NT2/D1 (cell line): ENCODE data around the gene CMPK2.
"Not testable (repeated sequence)": the region's sequence is repeated elsewhere in the genome, so short reads cannot be mapped to it uniquely, and the experiment has no call there.

ENCODE experiments used
- DNase-seq: peaks from one replicate; pipeline ENCODE4 v3.0.0-alpha.2; 2011; ENCODE audit warnings: low read depth, low spot score
- H3K27me3 ChIP-seq: 2 replicates; pipeline ENCODE4 v1.6.0; 2011; ENCODE audit warnings: mild to moderate bottlenecking; ENCODE audit not compliant: insufficient read length, insufficient read depth
- H3K36me3 ChIP-seq: 2 replicates; pipeline ENCODE4 v1.6.1; 2011; ENCODE audit warnings: mild to moderate bottlenecking, low read length, mixed read lengths; ENCODE audit not compliant: insufficient read depth, insufficient read length
- H3K4me1 ChIP-seq: 2 replicates; pipeline ENCODE4 v1.5.1; 2011; ENCODE audit not compliant: insufficient read depth, insufficient read length
- H3K4me3 ChIP-seq: 2 replicates; pipeline ENCODE4 v1.5.1; 2011; ENCODE audit warnings: low read depth; ENCODE audit not compliant: insufficient read length
- H3K9ac ChIP-seq: 2 replicates; pipeline ENCODE4 v1.6.0; 2011; ENCODE audit warnings: low read depth; ENCODE audit not compliant: insufficient read length
- H3K9me3 ChIP-seq: 2 replicates; pipeline ENCODE4 v1.5.1; 2011; ENCODE audit warnings: mild to moderate bottlenecking, low read length; ENCODE audit not compliant: insufficient read depth
- SUZ12 ChIP-seq: IDR thresholded peaks from 2 replicates; pipeline ENCODE4 v1.6.1; 2011; ENCODE audit not compliant: insufficient read length, insufficient read depth; ENCODE audit errors: extremely low read depth
- YY1 ChIP-seq: IDR thresholded peaks from 2 replicates; pipeline ENCODE4 v1.6.1; 2011; ENCODE audit not compliant: insufficient read length, insufficient read depth
- ZNF274 ChIP-seq: IDR thresholded peaks from 2 replicates; pipeline ENCODE4 v1.6.1; 2011; ENCODE audit warnings: mild to moderate bottlenecking, low read depth, low read length

The CMPK2 gene

DNA sequence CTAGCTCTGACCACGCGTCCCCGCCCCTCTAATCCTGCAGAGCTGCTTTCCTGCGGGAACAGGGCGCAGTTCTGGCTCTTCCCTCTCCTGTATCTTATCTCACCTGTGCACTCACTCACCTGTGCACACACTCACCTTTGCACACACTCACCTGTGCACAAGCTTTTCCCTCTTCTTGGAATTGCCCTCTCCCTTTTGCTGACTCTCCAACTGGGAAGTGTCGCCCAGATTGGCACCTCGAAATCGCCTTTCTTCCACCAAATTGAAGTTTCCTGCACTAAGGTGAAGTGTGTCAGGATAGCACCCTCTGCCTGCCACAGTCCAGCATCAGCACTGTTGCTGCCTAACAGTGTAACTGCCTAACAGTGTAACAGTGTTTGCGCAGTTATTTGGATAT, 566 bp upstream of the CMPK2 start:
- Histone ChIP-seq H3K27me3 (peaks cover 29% of the 10 kb centered on the region), H3K9ac (peak overlapping the region; percentile 74), H3K4me1 (peaks cover 2% of the 10 kb centered on the region), H3K4me3 (peak overlapping the region; percentile 57), H3K9me3 (0 out of 2 replicates have a peak, but pooled peaks cover 6% of the 10 kb centered on the region), H3K36me3 (no peaks in the 10 kb centered on the region)
- TF ChIP-seq YY1 (no peak), SUZ12 (no peak), ZNF274 (no peak)
- DNase-seq, result peak; percentile 36

DNA sequence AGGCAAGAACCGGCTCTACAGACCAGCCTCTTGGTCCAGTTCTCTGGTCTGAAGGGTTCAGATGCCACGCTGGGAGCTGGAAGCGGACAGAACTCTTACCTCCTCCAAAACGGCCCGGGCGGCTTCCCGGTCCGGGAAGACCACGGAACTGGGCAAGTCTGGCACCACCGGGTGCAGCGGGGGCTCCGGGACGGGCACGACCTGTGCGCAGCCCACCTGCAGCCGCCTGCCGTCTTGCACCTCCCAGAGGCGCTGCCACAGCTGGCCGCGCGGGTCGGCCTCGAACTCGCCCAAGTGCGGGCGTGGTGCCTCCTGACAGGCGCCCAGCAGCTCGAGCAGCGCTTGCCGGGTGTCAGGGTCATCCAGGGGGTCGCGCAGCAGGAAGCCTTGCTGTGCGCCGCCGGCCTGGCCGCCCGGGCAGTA, 773 bp downstream of the CMPK2 start:
- DNase-seq, result no peak
- no peaks in the 10 kb centered on the region for H3K36me3 ChIP-seq
- H3K4me3 ChIP-seq, result peak overlapping the region; percentile 57
- H3K9me3 ChIP-seq, result peaks cover 20% of the 10 kb centered on the region; the same call in 1 of the 2 replicates
- H3K4me1 ChIP-seq, result peaks cover 2% of the 10 kb centered on the region
- TF ChIP-seq ZNF274, result no peak
- TF ChIP-seq YY1, result no peak
- TF ChIP-seq SUZ12, result no peak
- H3K9ac ChIP-seq, result peak overlapping the region; percentile 74
- peaks cover 29% of the 10 kb centered on the region for H3K27me3 ChIP-seq

- Histone ChIP-seq H3K4me1 (peaks cover 2% of the 10 kb centered on the region), H3K4me3 (no peak overlapping the region), H3K9me3 (peaks cover 26% of the 10 kb centered on the region; the same call in 1 of the 2 replicates), H3K36me3 (no peaks in the 10 kb centered on the region), H3K27me3 (peaks cover 29% of the 10 kb centered on the region), H3K9ac (no peak overlapping the region)
- TF ChIP-seq SUZ12 (no peak), YY1 (no peak), ZNF274 (no peak)
- no peak for DNase-seq
These were observed 1.4 kb downstream of the CMPK2 start for GRCh38 chr2:6864231-6864754.

DNA sequence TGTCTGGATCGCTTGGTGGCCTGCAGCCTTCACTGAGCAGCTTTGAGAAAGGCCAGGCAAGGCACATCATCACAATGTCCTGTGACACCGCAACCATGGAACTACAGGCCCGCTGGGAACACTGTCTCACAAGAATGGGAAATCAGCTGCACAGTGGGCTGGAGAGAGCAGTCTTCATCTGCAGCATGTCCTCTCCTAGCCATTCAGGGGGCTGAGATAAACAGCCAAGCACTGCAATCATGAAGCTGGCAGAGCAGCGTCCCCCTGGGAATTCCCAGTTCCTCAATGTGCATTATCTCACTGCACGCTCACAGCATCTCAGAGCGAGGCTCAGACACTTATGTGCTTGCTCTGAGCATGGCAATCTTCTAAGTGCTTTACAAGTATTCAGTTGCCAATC, 1.9 kb downstream of the CMPK2 start:
- no peak for DNase-seq
- no peak overlapping the region for H3K4me3 ChIP-seq
- no peaks in the 10 kb centered on the region for H3K36me3 ChIP-seq
- TF ChIP-seq YY1 (no peak), SUZ12 (no peak), ZNF274 (no peak)
- H3K9ac ChIP-seq, result no peak overlapping the region
- peaks cover 2% of the 10 kb centered on the region for H3K4me1 ChIP-seq
- H3K9me3 ChIP-seq, result peaks cover 29% of the 10 kb centered on the region; the same call in 1 of the 2 replicates
- H3K27me3 ChIP-seq, result peaks cover 29% of the 10 kb centered on the region

DNA sequence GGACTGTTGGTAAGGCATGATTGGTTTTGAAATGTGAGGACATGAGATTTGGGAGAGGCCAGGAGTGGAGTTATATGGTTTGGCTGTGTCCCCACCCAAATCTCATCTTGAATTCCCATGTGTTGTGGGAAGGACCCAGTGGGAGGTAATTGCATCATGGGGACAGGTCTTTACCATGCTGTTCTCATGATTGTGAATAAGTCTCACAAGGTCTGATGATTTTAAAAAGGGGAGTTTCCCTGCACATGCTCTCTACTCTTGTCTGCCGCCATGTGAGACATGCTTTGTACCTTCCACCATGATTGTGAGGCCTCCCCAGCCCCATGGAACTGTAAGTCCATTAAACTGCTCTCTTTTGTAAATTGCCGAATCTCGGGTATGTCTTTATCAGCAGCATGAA, 5.4 kb downstream of the CMPK2 start:
- Histone ChIP-seq H3K4me3 (no peak overlapping the region), H3K4me1 (no peaks in the 10 kb centered on the region)
- no peak for TF ChIP-seq SUZ12
- TF ChIP-seq ZNF274, result no peak
- TF ChIP-seq YY1, result no peak

GRCh38 chr2:6858466-6859027, 7.2 kb downstream of the CMPK2 start:
- H3K9ac ChIP-seq, H3K4me3 ChIP-seq, DNase-seq, H3K36me3 ChIP-seq, H3K4me1 ChIP-seq, H3K27me3 ChIP-seq: not testable (repeated sequence)
- peaks cover 33% of the 10 kb centered on the region; the same call in 1 of the 2 replicates for H3K9me3 ChIP-seq

More for the DNA sequence above, 5.4 kb downstream of the CMPK2 start:
- Histone ChIP-seq H3K9ac (no peak overlapping the region), H3K36me3 (no peaks in the 10 kb centered on the region), H3K9me3 (peaks cover 33% of the 10 kb centered on the region; the same call in 1 of the 2 replicates), H3K27me3 (peaks cover 22% of the 10 kb centered on the region)
- DNase-seq, result no peak

GRCh38 chr2:6856548-6856920, 9.2 kb downstream of the CMPK2 start:
- Histone ChIP-seq H3K4me3 (no peak overlapping the region), H3K27me3 (no peaks in the 10 kb centered on the region), H3K9me3 (peaks cover 29% of the 10 kb centered on the region; the same call in 1 of the 2 replicates), H3K36me3 (no peaks in the 10 kb centered on the region), H3K9ac (no peak overlapping the region), H3K4me1 (no peaks in the 10 kb centered on the region)
- TF ChIP-seq SUZ12 (no peak), ZNF274 (no peak), YY1 (no peak)
- DNase-seq, result no peak
